ENCODE results near the gene SLC28A3.

The SLC28A3 gene

GRCh38 chr9:84230355-84231145 lies 110.0 kb downstream of the SLC28A3 start:
- peak; percentile 42 for DNase-seq

DNA sequence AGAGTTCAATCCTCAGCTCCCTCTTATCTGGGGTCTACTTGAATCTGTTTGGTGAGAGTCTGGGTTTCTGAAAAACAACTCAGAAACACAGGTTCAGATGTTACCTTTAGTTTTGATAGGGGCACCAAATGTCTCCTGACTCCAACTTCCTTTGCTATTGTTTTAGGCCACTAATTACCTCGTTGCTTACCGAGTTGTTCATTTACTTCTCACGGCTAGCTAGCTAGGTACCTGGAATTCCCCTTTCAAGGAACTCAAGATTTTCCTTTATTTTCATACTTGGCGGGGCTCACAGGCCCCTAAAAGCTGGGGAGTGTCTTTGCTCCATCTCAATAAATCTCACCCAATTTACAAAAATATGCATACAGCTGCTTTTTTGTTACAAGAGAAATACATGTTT lies 111.4 kb downstream of the SLC28A3 start:
- DNase-seq, result no peak

- DNase-seq, result no peak
Observed at GRCh38 chr9:84228130-84228720, 112.3 kb downstream of the SLC28A3 start.

DNA sequence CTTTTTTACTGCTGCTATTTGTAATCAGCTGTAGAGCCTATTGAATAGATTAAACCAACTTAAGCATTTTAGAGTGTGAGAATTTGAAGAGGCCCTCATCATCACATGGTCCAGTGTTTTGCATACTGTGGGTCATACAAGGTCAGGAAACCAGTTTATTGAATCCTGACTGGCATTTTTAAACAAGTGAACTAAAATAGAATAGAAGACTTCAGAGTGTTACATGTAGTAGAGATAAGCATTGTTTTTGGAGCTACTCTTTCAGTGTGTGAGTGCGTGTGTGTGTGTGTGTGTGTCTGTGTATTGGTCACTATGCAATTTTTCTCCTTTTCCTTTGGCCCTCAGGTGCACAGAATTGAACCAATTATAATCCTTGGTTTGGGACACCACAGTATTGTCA lies 114.4 kb downstream of the SLC28A3 start:
- no peak for DNase-seq

Measured in fibroblast of upper back skin (primary cell).